Retinal pigment epithelial cell (primary cell): ENCODE results near the gene GCAT.

Experiments
- DNase-seq: peaks from one replicate; pipeline ENCODE4 v3.0.0-alpha.2; 2010; ENCODE audit warnings: low read depth
- H3K4me3 ChIP-seq: 2 replicates; pipeline ENCODE4 v1.5.1; 2011; ENCODE audit warnings: mild to moderate bottlenecking, low read length, control low read depth, moderate library complexity
- CTCF ChIP-seq: conservative IDR thresholded peaks from 2 replicates; pipeline ENCODE4 v1.5.1; 2011; ENCODE audit warnings: low read depth, low read length, control low read depth, inconsistent platforms

Gene GCAT

GRCh38 chr22:37848587-37849088 is 40.9 kb downstream of the GCAT start:
- no peak for DNase-seq
- H3K4me3 ChIP-seq, result peak overlapping the region; percentile 99
- TF ChIP-seq CTCF, result no peak

GRCh38 chr22:37849089-37849751 is 41.5 kb downstream of the GCAT start, which contains the start of gene EIF3L:
TSS of gene EIF3L (plus strand) at chr22:37849419. CDS start at chr22:37849450, 31 bp downstream.
- no peak for TF ChIP-seq CTCF
- peak; percentile 64 for DNase-seq
- peak within 1 kb of the TSS; percentile 99 for H3K4me3 ChIP-seq

DNA sequence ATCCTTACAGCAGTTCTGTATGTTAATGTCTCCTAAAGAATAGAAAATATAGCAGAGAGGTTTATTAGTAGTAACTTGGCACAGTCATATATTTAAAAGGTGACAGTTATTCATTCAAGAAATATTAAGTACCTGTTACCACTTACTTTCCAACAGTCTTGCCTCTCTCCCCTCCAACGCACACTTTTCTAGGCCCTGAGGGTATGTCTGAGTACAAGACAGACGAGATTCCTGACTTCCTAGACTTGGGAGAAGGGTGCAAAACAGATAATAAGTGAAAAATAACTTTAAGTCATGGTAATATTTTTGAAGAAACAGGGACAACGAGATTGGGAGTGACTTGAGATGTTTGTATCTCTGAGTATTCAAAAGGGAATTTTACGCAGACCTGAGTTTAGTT is 43.1 kb downstream of the GCAT start:
- DNase-seq, result no peak
- no peak overlapping the region for H3K4me3 ChIP-seq
- no peak for TF ChIP-seq CTCF

DNA sequence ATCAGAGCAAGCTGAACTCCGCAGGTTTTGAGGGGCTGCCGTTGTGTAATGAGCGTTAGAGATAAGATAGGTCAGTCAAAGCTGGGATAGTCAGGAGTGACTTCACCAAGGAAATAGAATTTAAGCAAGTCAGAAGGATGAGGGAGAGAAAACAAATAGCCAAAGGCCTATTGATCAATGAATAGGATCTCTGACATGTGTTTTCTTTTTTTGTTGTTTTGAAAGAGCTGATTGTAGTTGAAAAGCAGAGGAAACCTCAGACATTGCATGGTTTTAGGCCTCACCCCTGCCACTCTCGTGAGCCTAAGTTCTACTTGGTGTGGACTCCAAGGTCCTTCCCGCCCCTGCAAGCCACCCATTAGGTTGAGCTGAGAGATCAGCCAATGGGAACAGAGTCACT is 44.7 kb downstream of the GCAT start:
- no peak for DNase-seq
- no peak for TF ChIP-seq CTCF
- no peak overlapping the region for H3K4me3 ChIP-seq

GRCh38 chr22:37854946-37855345 is 47.2 kb downstream of the GCAT start:
- no peak for DNase-seq
- no peak overlapping the region for H3K4me3 ChIP-seq
- no peak for TF ChIP-seq CTCF

DNA sequence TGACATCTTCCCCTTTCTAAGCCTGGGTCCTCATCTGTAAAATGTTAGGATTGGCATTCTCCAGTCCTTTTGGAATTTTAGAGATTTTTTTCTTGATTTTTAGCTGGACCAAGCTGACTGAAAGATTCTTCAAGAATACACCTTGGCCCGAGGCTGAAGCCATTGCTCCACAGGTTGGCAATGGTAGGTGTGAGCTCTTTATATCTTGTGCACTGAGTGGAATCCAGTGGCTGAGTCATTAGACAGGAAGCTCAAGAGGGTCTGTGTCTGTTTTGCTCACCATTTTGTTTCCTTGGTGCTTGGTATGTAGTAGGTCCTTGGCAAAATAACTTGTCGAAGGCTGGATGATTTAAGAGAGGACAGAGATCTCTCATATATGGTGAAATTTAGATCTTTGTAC is 47.7 kb downstream of the GCAT start:
- DNase-seq, result no peak
- no peak for TF ChIP-seq CTCF
- H3K4me3 ChIP-seq, result no peak overlapping the region

- DNase-seq, result no peak
These were observed 53.2 kb downstream of the GCAT start for GRCh38 chr22:37860796-37861421.

More at GRCh38 chr22:37860796-37861421, 53.2 kb downstream of the GCAT start:
- no peak overlapping the region for H3K4me3 ChIP-seq
- no peak for TF ChIP-seq CTCF
